Measurements from ENCODE around the gene IER5L.

The IER5L gene

DNA sequence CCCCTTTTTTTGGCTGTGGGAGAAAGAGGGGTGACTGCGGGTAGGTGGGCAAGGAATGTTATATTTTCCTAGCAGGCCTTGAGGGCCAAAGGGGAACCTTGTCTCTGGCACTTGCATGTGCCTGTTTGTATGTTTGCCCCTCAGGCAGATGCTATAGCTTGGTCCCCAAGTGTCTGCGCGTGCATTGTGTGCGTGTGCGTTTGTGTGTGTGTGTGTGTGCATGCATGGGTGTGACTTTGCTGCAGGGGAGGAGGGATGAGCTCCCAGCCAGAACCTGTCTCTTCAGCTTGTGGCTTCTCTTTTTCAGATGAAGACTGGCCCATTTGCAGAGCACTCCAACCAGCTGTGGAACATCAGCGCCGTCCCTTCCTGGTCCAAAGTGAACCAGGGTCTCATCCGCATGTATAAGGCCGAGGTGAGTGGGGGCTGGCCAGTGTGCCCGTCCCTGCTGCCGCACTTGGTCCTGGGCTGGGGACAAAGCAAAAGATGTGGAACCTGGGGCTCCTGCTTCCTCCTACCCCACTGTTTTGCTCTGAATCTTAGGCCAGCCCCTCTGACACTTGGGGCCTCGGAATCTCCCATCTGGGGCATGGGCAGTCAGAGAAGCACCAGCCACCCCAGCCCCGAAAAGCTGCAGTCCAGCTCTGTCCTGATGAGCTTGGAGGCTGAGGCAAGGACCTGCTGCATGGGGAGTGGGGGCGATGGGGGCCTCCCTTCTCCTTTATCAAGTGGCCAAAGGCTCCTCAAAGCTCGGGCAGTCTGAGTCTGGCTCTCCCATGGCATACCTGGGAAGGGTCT, 35.7 kb downstream of the IER5L start:
- H3K4me1 ChIP-seq (ENCODE audit: control insufficient read depth, low read depth, low read length), result peaks cover 56% of the 10 kb centered on the region

GRCh38 chr9:129141066-129142041, 36.7 kb downstream of the IER5L start:
- H3K4me3 ChIP-seq (ENCODE audit: low read length), result peak overlapping the region; percentile 36
- peak overlapping the region; percentile 98 for H3K9ac ChIP-seq (ENCODE audit: low read length)
- H3K4me1 ChIP-seq (ENCODE audit: control insufficient read depth, low read depth, low read length), result peaks cover 54% of the 10 kb centered on the region

More for the DNA sequence above, 35.7 kb downstream of the IER5L start:
- Histone ChIP-seq H3K27ac (ENCODE audit: low read length) (no peak overlapping the region), H3K9me3 (ENCODE audit: control insufficient read depth, low read depth, low read length) (no peaks in the 10 kb centered on the region), H3K36me3 (ENCODE audit: control insufficient read depth, low read depth, low read length) (peaks cover 11% of the 10 kb centered on the region), H3K4me3 (ENCODE audit: low read length) (peak overlapping the region; percentile 34), H3K9ac (ENCODE audit: low read length) (no peak overlapping the region), H3K27me3 (ENCODE audit: control insufficient read depth, insufficient read depth, low read length) (no peaks in the 10 kb centered on the region)

DNA sequence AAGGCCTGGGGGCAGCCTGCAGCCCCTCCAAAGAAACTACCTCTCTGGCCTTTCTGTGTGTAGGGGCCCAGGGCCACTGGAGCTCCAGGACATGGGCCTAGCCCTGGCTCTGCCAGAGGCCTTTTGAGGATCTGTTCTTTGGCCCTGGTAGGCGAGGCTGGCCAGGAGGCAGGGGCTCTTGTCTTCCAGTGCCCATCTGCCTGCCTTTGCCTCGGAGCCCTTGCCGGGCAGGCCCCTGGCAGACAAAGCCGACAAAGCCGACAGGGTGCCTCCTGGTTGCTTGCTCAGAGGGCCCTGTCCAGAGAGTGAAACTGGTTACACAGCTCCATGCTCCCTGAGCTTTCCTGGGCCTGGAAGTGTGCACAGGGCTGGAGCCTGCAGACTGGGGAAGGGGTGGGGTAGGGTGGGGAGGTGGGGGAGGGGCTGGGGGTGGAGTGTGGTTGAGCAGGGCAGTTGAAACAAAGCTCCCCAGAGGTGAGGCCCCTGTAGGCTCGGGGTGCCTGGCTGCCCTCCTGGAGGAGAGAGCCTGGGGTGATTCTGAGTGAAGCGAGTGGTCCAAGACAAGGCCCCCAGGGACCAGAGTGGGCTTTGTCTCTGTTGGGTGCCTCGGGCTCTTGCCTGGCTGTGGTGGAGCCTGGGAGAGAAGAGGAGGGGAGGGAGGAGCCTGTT, 37.5 kb downstream of the IER5L start:
- peaks cover 18% of the 10 kb centered on the region for H3K36me3 ChIP-seq (ENCODE audit: control insufficient read depth, low read depth, low read length)
- H3K4me1 ChIP-seq (ENCODE audit: control insufficient read depth, low read depth, low read length), result peaks cover 48% of the 10 kb centered on the region
- peak overlapping the region; percentile 74 for H3K4me3 ChIP-seq (ENCODE audit: low read length)
- no peaks in the 10 kb centered on the region for H3K9me3 ChIP-seq (ENCODE audit: control insufficient read depth, low read depth, low read length)
- no peaks in the 10 kb centered on the region for H3K27me3 ChIP-seq (ENCODE audit: control insufficient read depth, insufficient read depth, low read length)
- H3K27ac ChIP-seq (ENCODE audit: low read length), result peak overlapping the region; percentile 99
- peak overlapping the region; percentile 98 for H3K9ac ChIP-seq (ENCODE audit: low read length)

More at GRCh38 chr9:129141066-129142041, 36.7 kb downstream of the IER5L start:
- no peaks in the 10 kb centered on the region for H3K27me3 ChIP-seq (ENCODE audit: control insufficient read depth, insufficient read depth, low read length)
- no peaks in the 10 kb centered on the region for H3K9me3 ChIP-seq (ENCODE audit: control insufficient read depth, low read depth, low read length)
- H3K27ac ChIP-seq (ENCODE audit: low read length), result peak overlapping the region; percentile 79
- H3K36me3 ChIP-seq (ENCODE audit: control insufficient read depth, low read depth, low read length), result peaks cover 15% of the 10 kb centered on the region

GRCh38 chr9:129139993-129140396, 38.1 kb downstream of the IER5L start:
- Histone ChIP-seq H3K27ac (ENCODE audit: low read length) (peak overlapping the region; percentile 99), H3K27me3 (ENCODE audit: control insufficient read depth, insufficient read depth, low read length) (no peaks in the 10 kb centered on the region), H3K4me3 (ENCODE audit: low read length) (peak overlapping the region; percentile 74), H3K36me3 (ENCODE audit: control insufficient read depth, low read depth, low read length) (peaks cover 21% of the 10 kb centered on the region), H3K4me1 (ENCODE audit: control insufficient read depth, low read depth, low read length) (peaks cover 43% of the 10 kb centered on the region), H3K9ac (ENCODE audit: low read length) (peak overlapping the region; percentile 98), H3K9me3 (ENCODE audit: control insufficient read depth, low read depth, low read length) (no peaks in the 10 kb centered on the region)

DNA sequence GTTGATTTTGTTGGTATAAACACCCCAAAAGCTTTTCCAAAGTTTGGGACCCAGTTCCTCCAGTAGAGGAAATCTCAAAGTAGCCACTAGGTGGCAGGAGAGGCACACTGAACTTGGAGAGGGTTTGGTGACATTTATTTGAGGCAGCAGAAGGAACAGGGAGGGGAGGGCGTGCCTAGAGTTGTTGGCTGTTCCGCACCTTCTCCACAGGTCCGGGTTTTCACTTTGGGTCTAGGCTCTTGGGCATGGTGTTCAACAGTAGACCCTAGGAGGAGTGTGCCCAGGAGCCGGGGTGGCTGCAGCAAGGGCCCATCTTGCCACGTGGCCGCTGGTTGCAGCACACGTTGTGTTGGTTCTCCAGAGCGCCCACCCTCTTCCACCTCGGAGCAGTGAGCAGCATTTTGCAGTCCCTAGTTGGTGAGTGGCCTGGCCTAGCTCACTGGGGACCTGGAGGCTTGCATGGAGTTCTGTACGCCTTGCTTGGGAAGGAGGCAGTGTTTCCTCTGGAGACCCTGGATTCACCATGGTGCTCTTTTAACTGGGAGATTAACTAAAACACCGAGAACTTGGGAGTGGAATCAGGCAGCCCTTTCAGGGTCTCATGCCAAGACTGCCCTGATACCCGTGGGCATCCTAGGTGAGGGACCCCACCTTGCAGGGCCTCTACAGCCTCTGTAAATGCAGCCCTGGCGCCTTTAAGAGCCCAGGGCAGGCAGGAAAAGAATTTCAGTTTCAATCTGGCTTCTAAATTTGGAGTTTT, 38.6 kb downstream of the IER5L start:
- Histone ChIP-seq H3K9ac (ENCODE audit: low read length) (peak overlapping the region; percentile 98), H3K4me3 (ENCODE audit: low read length) (peak overlapping the region; percentile 74), H3K9me3 (ENCODE audit: control insufficient read depth, low read depth, low read length) (no peaks in the 10 kb centered on the region), H3K27ac (ENCODE audit: low read length) (peak overlapping the region; percentile 99), H3K27me3 (ENCODE audit: control insufficient read depth, insufficient read depth, low read length) (no peaks in the 10 kb centered on the region), H3K4me1 (ENCODE audit: control insufficient read depth, low read depth, low read length) (peaks cover 42% of the 10 kb centered on the region), H3K36me3 (ENCODE audit: control insufficient read depth, low read depth, low read length) (peaks cover 27% of the 10 kb centered on the region)

GRCh38 chr9:129138476-129139232, 39.4 kb downstream of the IER5L start:
- Histone ChIP-seq H3K4me1 (ENCODE audit: control insufficient read depth, low read depth, low read length) (peaks cover 37% of the 10 kb centered on the region), H3K27ac (ENCODE audit: low read length) (no peak overlapping the region), H3K27me3 (ENCODE audit: control insufficient read depth, insufficient read depth, low read length) (no peaks in the 10 kb centered on the region), H3K9me3 (ENCODE audit: control insufficient read depth, low read depth, low read length) (no peaks in the 10 kb centered on the region), H3K36me3 (ENCODE audit: control insufficient read depth, low read depth, low read length) (peaks cover 28% of the 10 kb centered on the region), H3K9ac (ENCODE audit: low read length) (no peak overlapping the region), H3K4me3 (ENCODE audit: low read length) (no peak overlapping the region)

- Histone ChIP-seq H3K27me3 (ENCODE audit: control insufficient read depth, insufficient read depth, low read length) (no peaks in the 10 kb centered on the region), H3K9me3 (ENCODE audit: control insufficient read depth, low read depth, low read length) (no peaks in the 10 kb centered on the region), H3K4me3 (ENCODE audit: low read length) (no peak overlapping the region), H3K9ac (ENCODE audit: low read length) (no peak overlapping the region), H3K36me3 (ENCODE audit: control insufficient read depth, low read depth, low read length) (peaks cover 33% of the 10 kb centered on the region), H3K4me1 (ENCODE audit: control insufficient read depth, low read depth, low read length) (peaks cover 32% of the 10 kb centered on the region), H3K27ac (ENCODE audit: low read length) (no peak overlapping the region)
These were observed 40.0 kb downstream of the IER5L start for GRCh38 chr9:129138144-129138462.

DNA sequence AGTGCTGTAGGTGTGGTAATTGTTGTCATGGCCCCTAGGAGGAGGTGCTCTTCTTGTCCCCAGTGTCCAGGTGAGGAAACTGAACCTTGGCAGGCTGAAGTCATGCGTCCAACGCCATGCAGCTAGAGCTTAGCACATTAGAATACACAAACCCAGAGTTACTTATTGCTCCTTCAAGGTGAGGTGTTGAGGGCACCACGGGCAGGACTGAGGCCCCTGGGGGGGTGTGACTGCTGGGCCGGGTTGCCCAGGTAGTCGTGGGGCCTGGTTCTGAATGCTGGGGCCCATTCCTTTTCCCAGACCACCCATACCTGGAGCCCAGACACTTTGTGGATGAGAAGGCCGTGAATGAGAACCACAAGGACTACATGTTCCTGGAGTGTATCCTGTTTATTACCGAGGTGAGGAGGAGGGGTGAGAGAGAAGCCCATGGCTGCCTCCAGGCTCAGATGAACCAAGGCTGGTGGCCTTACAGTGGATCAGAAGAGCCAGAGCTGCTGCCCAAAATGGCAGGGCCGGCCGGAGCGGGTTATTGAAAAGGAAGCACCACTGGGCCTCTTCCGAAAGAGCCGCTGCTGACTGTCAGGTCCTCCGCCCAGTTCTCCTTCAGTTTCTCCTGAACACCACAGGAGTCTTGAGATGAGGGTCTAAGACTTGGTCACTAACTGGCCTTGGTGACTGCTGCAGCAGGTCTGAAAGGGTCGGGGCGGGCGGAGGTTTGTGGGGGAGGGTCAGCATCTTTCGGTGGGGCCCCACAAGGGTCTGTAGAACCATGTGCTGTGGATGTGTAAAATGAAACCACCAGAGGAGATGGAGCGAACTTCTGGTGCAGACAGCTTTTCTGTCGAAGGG, 40.5 kb downstream of the IER5L start:
- H3K9ac ChIP-seq (ENCODE audit: low read length), result no peak overlapping the region
- H3K36me3 ChIP-seq (ENCODE audit: control insufficient read depth, low read depth, low read length), result peaks cover 33% of the 10 kb centered on the region
- H3K27ac ChIP-seq (ENCODE audit: low read length), result no peak overlapping the region
- no peaks in the 10 kb centered on the region for H3K9me3 ChIP-seq (ENCODE audit: control insufficient read depth, low read depth, low read length)
- H3K27me3 ChIP-seq (ENCODE audit: control insufficient read depth, insufficient read depth, low read length), result no peaks in the 10 kb centered on the region
- H3K4me1 ChIP-seq (ENCODE audit: control insufficient read depth, low read depth, low read length), result peaks cover 26% of the 10 kb centered on the region
- no peak overlapping the region for H3K4me3 ChIP-seq (ENCODE audit: low read length)

GRCh38 chr9:129136446-129137035, 41.5 kb downstream of the IER5L start:
- peaks cover 33% of the 10 kb centered on the region for H3K36me3 ChIP-seq (ENCODE audit: control insufficient read depth, low read depth, low read length)
- no peaks in the 10 kb centered on the region for H3K27me3 ChIP-seq (ENCODE audit: control insufficient read depth, insufficient read depth, low read length)
- H3K9ac ChIP-seq (ENCODE audit: low read length), result no peak overlapping the region
- no peak overlapping the region for H3K27ac ChIP-seq (ENCODE audit: low read length)
- H3K4me1 ChIP-seq (ENCODE audit: control insufficient read depth, low read depth, low read length), result peaks cover 19% of the 10 kb centered on the region
- H3K4me3 ChIP-seq (ENCODE audit: low read length), result no peak overlapping the region
- H3K9me3 ChIP-seq (ENCODE audit: control insufficient read depth, low read depth, low read length), result no peaks in the 10 kb centered on the region
